HG03354 (cell line): ENCODE results near the gene MAP3K5.
"Not testable (repeated sequence)": the region's sequence is repeated elsewhere in the genome, so short reads cannot be mapped to it uniquely, and the experiment has no call there.

Experiments
- ATAC-seq: cut with Tn5 transposase; IDR thresholded peaks from one replicate; pipeline ENCODE4 v1.9.1; 2021; ENCODE audit warnings: mild to moderate bottlenecking; ENCODE audit not compliant: unreplicated experiment, poor library complexity, severe bottlenecking

The MAP3K5 gene, protein sequence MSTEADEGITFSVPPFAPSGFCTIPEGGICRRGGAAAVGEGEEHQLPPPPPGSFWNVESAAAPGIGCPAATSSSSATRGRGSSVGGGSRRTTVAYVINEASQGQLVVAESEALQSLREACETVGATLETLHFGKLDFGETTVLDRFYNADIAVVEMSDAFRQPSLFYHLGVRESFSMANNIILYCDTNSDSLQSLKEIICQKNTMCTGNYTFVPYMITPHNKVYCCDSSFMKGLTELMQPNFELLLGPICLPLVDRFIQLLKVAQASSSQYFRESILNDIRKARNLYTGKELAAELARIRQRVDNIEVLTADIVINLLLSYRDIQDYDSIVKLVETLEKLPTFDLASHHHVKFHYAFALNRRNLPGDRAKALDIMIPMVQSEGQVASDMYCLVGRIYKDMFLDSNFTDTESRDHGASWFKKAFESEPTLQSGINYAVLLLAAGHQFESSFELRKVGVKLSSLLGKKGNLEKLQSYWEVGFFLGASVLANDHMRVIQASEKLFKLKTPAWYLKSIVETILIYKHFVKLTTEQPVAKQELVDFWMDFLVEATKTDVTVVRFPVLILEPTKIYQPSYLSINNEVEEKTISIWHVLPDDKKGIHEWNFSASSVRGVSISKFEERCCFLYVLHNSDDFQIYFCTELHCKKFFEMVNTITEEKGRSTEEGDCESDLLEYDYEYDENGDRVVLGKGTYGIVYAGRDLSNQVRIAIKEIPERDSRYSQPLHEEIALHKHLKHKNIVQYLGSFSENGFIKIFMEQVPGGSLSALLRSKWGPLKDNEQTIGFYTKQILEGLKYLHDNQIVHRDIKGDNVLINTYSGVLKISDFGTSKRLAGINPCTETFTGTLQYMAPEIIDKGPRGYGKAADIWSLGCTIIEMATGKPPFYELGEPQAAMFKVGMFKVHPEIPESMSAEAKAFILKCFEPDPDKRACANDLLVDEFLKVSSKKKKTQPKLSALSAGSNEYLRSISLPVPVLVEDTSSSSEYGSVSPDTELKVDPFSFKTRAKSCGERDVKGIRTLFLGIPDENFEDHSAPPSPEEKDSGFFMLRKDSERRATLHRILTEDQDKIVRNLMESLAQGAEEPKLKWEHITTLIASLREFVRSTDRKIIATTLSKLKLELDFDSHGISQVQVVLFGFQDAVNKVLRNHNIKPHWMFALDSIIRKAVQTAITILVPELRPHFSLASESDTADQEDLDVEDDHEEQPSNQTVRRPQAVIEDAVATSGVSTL (N-terminal part only)

DNA sequence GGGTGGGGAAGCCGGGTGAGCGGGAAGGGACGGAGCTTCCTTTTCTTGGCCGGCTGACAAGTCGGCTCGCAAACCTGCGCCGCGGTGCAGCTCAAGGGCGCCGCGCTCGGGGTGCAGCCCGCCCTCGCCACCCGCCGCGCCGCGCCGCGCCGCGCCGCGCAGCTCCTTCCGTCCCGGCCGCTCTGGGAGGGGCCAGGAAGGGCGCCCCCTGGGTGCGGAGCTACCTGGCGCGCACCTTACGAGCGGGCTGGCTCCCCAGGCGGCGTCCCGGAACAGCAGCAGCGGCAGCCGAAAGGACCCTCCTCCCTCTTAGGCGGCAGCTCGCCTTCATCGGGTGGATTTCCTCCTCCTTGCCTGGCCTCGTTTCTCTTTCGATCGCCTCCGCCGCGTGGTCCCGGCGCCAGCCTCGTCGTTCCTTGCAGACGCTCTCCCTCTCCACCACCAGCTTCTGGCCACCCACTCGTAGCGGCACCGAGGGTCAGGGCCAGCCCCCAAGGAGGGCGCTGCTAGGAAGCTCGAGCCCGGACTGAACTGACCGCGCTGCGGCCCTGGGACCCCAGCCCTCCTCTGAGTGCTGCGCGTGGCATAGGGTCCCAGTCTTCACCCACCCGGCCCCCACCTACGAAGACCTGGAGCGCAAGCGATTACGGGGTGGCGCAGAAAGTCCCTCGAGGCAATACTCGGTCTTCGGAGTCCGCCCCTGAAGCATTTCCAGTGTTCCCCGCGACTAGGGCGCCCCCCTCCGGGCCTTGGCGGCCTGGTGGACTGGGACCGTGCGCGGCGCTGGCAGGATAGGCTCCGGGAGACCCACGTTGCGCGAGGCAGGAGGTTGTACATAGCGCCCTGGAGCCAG is at the start of gene MAP3K5:
Gene MAP3K5 (minus strand): TSS at position 68 of the 853 bp plus-strand sequence. CDS start 320 bp downstream, outside the sequence.
- peak; percentile 70 for ATAC-seq

DNA sequence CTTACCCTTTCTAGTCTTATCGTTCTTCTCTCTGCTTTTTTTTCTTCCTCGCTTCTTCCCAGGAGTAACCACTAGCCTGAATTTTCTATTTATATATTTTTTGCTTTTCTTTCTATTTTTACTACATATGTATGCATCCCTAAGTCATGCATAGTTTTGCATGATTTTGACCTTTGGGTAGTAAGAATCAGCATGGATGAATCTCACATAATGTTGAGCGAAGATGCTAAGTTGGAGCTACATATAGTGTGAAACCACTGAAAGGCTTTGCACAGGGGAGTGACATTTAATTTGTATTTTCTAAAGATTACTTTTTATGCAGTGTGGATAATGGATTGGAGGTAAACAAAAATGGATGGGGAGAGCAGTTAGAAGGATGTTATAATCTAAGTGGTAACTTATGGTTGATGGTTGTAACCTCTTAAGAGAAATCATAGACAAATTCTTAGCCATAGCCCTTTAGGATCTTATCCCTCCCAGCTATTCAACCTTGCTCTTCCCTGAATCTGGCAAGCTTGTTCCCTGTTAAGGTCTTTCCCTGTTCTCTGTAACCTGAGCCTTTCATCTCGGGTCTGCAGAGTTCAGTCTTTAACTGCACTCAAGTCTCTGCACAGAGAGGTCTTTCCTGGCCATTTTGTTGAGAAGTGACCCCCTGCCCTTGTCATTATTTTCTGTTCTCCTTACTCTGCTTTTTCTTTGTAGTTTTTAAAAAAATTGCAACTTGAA is 48.2 kb upstream of the MAP3K5 start:
- no peak for ATAC-seq

DNA sequence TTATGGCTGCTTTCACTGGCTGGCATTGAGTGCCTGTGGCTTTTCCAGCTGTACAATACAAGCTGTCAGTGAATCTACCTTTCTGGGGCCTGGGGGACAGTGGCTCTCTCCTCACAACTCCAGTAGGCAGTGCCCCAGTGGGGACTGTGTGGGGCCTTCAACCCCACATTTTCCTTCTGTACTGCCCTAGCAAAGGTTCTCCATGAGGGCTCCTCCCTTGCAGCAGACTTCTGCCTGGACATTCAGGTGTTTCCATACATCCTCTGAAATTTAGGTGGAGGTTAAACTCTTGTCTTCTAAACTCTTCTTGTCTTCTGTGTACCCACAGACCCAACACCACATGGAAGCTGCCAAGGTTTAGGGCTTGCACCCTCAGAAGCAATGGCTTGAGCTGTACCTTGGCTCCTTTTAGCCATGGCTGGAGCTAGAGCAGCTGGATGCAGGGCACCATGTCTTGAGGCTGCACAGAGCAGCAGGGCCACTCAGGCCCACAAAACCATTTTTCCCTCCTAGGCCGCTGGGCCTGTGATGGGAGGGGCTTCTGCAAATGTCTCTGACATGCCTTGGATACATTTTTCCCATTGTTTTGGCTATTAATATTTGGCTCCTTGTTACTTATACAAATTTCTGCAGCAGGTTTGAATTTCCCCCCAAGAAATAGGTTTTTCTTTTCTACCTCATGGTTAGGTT is 39.7 kb upstream of the MAP3K5 start:
- ATAC-seq, result no peak

DNA sequence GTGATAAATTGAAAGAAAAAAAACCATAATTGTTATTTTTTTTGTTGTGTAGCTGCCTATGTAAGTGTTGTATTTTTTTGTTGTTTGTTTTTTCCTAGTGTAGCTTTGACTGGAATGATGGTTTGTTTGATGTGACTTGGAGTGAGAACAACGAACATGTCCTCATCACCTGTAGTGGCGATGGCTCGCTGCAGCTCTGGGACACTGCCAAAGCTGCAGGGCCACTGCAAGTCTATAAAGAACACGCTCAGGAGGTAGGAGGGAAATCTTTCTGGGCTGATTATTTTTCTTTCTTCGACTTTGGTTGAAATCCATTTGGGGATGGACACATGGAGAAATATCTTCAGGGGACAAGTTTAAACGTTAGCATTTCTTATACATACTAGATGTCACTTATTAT is 33.9 kb upstream of the MAP3K5 start:
- no peak for ATAC-seq

DNA sequence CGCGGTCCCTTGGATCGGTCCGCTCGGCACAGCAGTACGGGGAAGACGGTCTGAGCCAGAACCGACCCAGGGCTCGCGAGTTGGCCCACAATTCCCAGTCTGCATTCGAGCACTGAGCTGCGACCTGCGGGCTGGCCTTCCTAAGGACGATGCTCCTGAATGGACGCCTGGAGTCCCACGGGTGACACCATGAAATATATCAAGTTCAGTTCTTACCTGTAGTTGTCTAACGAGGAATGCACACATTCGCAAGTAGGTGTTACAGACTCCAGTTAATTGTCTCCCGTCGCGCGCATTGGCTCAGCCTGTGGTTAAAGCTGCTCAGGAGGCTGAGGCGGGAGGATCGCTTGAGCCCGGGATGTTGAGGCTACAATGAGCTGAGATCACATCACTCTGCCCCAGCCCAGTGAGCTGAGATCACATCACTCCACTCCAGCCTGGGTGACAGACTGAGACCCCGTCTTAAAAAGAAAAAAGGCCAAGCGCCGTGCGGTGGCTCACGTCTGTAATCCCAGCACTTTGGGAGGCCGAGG is 30.9 kb upstream of the MAP3K5 start:
- no peak for ATAC-seq

DNA sequence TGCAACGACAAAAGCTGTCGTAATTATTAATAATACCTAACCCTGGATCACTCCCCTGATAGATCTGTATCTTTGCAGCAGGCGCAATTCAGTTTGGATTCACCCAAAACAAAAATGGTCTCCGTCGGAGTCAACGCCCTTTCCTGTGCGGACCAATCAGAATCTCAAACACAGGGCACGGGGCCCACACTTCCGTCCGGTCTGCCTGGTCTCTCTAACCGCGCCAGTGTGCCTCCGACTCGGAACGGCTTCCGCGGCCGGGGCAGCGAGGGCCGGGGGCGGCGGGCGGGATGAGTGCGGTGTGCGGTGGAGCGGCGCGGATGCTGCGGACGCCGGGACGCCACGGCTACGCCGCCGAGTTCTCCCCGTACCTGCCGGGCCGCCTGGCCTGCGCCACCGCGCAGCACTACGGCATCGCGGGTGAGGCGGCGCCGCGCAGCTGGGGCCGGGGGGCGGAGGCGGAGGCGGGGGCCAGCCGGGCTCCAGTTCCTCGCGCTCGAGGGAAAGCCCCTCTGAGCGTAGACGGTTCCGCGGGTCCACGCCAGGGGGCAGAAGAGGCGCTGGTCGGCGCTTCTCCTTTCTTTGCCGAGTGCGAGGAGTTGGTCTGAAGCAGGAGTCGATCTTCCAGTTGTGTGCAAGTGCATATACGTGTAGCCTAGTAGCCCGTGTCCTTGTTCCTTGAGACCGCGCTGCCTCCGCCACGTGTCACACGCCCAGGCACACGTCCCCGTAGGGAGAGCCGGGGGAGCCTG is 30.3 kb upstream of the MAP3K5 start, which contains the start of gene PEX7:
Gene PEX7 (plus strand): TSS at position 217 of the 752 bp plus-strand sequence. CDS start 74 bp downstream, at position 291.
- ATAC-seq, result peak; percentile 97

DNA sequence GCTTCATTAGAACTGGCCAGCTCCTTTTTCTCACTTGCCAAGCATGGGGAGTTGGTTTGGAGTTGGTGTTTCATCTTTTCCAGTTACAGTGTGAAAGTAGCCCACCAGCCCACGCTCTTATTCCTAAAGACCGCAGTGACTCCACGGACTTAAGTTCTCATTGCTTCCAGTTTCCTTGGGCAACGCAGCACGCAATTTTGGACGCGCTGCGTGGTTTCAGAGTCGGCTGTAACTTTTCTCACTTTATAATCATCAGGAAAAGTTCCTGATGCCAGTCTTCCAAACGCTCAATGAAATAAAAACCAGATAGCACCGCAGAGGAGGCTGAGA is 29.7 kb upstream of the MAP3K5 start:
- peak; percentile 2 for ATAC-seq

DNA sequence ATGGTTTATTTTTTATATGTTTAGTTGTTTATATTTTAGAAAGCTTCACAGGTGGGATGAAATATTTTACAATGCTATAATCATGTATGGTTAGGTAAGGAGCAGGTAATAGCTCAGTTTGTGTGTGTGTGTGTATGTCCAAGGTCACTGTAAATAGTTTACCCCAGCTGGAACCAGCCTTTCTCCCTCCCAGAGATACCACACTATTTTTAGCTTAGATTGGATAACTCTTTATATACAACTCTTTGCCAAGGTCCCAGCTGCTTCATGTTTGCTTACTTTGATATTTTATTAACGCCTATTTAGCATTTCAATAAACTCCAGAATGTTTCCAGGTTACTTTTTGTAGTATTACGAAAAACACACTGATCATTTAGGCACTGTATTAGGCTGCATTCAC is 28.3 kb upstream of the MAP3K5 start:
- ATAC-seq, result no peak

DNA sequence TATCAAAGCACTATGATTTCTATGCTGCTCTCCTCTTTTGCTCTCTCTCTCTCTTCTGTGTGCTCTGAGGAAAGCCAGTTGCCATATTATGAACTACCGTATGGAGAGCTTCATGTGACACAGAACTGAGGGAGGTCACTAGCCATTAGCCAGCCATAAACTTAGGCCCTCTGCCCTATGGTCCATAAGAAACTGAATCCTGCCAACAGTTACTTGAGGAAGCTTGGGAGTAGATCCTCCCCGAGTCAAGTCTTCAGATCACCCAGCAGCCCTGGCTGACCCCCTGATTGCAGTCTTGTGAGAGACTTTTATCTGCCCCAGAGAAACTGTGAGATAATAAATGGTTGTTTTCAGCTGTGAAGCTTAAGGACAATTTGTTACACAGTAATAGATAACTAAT is 24.4 kb upstream of the MAP3K5 start:
- ATAC-seq, result no peak

DNA sequence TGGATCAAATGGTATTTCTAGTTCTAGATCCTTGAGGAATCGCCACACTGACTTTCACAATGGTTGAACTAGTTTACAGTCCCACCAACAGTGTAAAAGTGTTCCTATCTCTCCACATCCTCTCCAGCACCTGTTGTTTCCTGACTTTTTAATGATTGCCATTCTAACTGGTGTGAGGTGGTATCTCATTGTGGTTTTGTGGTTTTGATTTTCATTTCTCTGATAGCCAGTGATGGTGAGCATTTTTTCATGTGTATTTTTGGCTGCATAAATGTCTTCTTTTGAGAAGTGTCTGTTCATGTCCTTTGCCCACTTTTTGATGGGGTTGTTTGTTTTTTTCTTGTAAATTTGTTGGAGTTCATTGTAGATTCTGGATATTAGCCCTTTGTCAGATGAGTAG is 23.3 kb upstream of the MAP3K5 start:
- not testable (repeated sequence) for ATAC-seq

DNA sequence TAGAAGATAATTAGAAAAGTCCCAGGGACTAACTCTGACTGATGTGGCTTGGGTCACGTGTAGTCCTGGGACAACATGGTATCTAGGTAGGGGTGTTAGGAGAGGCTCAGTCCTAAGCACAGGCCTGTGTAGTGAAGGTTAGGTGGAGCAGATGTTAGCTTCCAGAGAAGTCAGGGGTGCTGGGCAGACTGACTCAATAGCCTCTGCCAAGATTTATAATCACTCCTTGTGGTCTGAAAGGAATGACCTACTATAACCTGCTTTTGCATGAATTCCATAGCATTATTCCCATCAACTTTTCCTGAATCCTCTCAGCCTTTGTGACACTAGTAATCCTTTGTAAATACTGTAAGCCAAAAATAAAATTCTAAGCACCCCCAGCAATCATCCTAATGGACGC is 19.9 kb upstream of the MAP3K5 start:
- no peak for ATAC-seq

DNA sequence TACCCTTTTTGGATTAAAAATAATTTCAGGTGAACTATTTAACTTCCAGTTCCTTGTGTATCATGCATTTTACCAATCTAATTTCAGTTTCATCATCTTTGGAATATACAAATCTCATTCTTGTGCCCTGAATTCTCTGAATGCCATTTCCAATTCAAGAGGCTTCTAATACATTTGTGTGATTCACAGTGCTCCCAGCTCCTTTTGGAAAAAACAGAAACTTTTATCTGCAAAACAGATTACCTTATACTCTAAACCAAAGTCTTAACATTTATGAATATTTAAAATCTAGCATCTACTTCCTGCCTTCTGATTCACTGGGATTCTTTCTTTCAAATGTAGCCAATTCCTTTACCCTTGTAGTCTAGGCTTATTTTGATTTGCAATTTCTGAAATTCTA is 19.0 kb upstream of the MAP3K5 start:
- no peak for ATAC-seq

DNA sequence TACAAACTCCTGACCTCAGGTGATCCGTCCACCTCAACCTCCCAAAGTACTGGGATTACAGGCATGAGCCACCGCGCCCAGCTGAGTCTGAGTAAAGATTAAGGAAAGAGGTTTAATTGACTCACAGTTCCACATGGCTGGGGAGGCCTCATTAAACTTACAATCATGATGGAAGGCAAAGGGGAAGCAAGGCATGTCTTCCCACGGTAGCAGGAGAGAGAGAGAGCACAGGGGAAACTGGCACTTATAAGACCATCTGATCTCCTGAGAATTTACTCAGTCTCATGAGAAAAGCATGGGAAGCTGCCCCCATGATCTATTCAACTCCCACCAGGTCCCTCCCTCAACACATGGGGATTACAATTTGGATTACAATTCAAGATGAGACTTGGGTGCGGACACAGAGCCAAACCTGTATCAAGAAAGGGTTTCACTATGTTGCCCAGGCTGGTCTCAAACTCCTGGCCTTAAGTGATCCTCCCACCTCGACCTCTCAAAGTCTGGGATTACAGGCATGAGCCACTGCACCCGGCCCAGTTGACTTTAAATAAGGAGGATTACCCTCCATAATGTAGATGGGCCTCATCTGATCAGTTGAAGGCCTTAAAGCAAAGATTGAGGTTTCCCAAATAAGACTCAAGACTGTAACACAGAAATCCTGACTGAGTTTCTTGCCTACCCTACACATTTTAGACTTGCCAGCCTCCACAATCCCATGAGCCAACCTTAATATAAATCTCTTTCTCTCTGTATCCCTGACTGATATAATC is 17.0 kb upstream of the MAP3K5 start:
- no peak for ATAC-seq

DNA sequence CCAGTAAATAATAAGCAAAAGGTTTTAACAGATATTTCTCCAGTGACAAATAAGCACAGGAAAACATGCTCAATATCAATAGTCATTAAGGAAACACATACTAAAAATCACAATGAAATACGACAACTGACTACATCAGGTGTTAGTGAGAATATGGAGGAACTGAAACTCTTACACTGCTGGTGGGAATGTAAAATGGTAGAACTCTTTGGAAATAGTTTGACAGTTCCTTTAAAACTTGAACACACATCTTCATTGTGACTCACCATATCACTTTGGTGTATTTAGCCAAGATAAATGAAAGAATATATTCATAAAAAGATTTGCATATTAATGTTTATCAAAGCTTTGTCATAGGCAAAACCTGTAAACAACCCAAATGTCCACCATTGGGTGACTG is 11.3 kb upstream of the MAP3K5 start:
- ATAC-seq, result no peak

DNA sequence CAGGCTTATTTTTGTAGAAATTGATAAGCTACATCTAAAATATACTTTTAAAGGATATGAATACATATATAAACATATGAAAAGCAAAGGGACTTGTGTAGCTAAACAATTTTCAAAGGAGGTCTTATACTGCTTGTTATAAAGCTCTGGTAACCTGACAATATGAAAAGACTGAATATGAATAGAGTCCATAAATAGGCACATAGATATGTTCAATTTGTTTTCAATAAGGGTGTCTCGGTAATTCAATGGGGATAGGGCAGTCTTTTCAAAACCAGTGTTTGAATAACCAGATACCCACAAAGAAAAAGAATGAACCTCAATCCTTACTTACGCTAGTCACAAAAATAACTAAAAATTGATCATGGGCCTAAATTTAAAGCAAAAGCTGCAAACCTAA is 9.3 kb upstream of the MAP3K5 start:
- ATAC-seq, result no peak

DNA sequence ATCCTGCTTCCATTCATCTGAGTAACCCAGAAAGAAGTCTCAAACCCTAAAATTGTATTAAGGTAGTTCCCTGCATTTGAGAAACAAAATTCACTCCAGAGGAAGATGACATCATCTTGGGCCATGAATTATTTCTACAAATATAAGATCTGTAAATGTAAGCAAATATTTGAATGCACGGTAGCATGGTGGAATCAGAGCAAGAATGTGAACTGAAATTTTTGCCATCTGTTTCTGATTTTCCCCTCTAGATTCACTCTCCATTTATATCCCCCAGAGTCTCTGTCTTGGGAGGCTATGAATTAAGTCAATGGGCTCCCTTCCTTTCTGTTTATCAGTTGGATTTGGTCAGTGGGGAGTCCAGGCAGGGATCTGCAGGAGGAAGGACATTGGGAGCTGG is 5.8 kb upstream of the MAP3K5 start:
- ATAC-seq, result no peak

DNA sequence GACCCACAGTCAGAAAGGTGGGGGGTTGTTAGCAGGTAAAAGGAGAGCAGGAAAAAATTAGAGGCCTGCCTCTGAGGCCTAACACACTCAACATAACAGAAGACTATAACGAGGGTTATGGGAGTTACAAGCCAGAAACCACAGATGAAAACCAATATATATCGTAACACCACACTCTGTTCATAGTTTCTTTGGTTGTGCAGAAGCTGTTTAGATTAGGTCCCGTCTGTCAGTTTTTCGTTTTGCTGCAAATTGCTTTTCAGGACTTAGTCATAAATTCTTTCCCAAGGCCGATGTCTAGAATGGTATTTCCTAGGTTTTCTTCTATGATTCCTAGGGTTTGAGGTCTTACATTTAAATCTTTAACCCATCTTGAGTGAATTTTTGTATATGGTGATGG is 3.7 kb upstream of the MAP3K5 start:
- no peak for ATAC-seq
